Astrocyte (in vitro differentiated cells and primary cell): ENCODE results near the gene ARHGAP44. TPM values are rescaled to one million over a fixed set of nuclear protein-coding genes. Genes with fewer than 3 reads are reported as not detected.

ENCODE experiments used
- DNase-seq: peaks from one replicate; pipeline ENCODE4 v3.0.0-alpha.2; 2010; ENCODE audit warnings: low read depth
- FAIRE-seq: peaks from 2 replicates; lab custom pipeline; 2011; peaks lifted over from hg19 to GRCh38; lab: Jason Lieb, UNC
- H2AFZ ChIP-seq: 2 replicates; pipeline ENCODE4 v1.6.0; 2012; ENCODE audit warnings: low read depth, low read length, inconsistent platforms
- H3K27ac ChIP-seq: 2 replicates; pipeline ENCODE4 v1.5.1; 2011; ENCODE audit warnings: low read depth, low read length, inconsistent platforms
- H3K27me3 ChIP-seq: 2 replicates; pipeline ENCODE4 v1.6.0; 2011; ENCODE audit warnings: low read length, inconsistent platforms; ENCODE audit not compliant: insufficient read depth
- H3K36me3 ChIP-seq: 2 replicates; pipeline ENCODE4 v1.5.1; 2011; ENCODE audit warnings: low read length, inconsistent platforms; ENCODE audit not compliant: insufficient read depth
- H3K4me1 ChIP-seq: 2 replicates; pipeline ENCODE4 v1.5.1; 2011; ENCODE audit warnings: low read length, inconsistent platforms; ENCODE audit not compliant: insufficient read depth
- H3K4me2 ChIP-seq: 2 replicates; pipeline ENCODE4 v1.6.0; 2012; ENCODE audit warnings: low read length, inconsistent platforms
- H3K4me3 ChIP-seq: 2 replicates; pipeline ENCODE4 v1.5.1; 2011; ENCODE audit warnings: low read depth, mild to moderate bottlenecking, low read length, inconsistent platforms; ENCODE audit not compliant: insufficient read depth
- H3K79me2 ChIP-seq: 2 replicates; pipeline ENCODE4 v1.6.0; 2012; ENCODE audit warnings: mild to moderate bottlenecking, low read length, inconsistent platforms; ENCODE audit not compliant: insufficient read depth
- H3K9ac ChIP-seq: 2 replicates; pipeline ENCODE4 v1.6.0; 2012; ENCODE audit warnings: mild to moderate bottlenecking, low read length, inconsistent platforms
- H3K9me3 ChIP-seq: 2 replicates; pipeline ENCODE4 v1.5.1; 2012; ENCODE audit warnings: low read depth, mild to moderate bottlenecking, low read length, inconsistent platforms; ENCODE audit not compliant: insufficient read depth
- H4K20me1 ChIP-seq: 2 replicates; pipeline ENCODE4 v1.6.0; 2012; ENCODE audit warnings: low read length, inconsistent platforms; ENCODE audit not compliant: insufficient read depth
- H3K27ac Mint-ChIP-seq: one replicate; pipeline ENCODE4 v1.8.0; 2021; ENCODE audit warnings: mild to moderate bottlenecking, mixed read lengths; ENCODE audit not compliant: unreplicated experiment
- H3K27me3 Mint-ChIP-seq: one replicate; pipeline ENCODE4 v1.8.0; 2021; ENCODE audit warnings: low read depth, mixed read lengths; ENCODE audit not compliant: unreplicated experiment
- H3K36me3 Mint-ChIP-seq: one replicate; pipeline ENCODE4 v1.8.0; 2021; ENCODE audit warnings: low read depth, mixed read lengths; ENCODE audit not compliant: unreplicated experiment
- H3K4me1 Mint-ChIP-seq: one replicate; pipeline ENCODE4 v1.8.0; 2021; ENCODE audit warnings: low read depth, mixed read lengths; ENCODE audit not compliant: unreplicated experiment
- H3K4me3 Mint-ChIP-seq: one replicate; pipeline ENCODE4 v1.8.0; 2021; ENCODE audit warnings: mild to moderate bottlenecking, moderate library complexity, mixed read lengths; ENCODE audit not compliant: unreplicated experiment
- H3K9me3 Mint-ChIP-seq: one replicate; pipeline ENCODE4 v1.8.0; 2021; ENCODE audit warnings: mild to moderate bottlenecking, mixed read lengths; ENCODE audit not compliant: unreplicated experiment
- CTCF ChIP-seq: IDR thresholded peaks from 2 replicates; pipeline ENCODE4 v1.5.1; 2011; ENCODE audit warnings: low read depth, mild to moderate bottlenecking, inconsistent platforms, low read length, moderate library complexity; ENCODE audit not compliant: insufficient read depth
- EZH2 ChIP-seq: IDR thresholded peaks from 2 replicates; pipeline ENCODE4 v1.6.1; 2012; ENCODE audit warnings: mild to moderate bottlenecking, low read length, inconsistent platforms; ENCODE audit not compliant: insufficient read depth
- total RNA-seq: library from RNA; stranded (reverse); gene quantifications from 2 replicates; pipeline ENCODE4 v1.2.1, GENCODE V29; 2021

Gene ARHGAP44
- total RNA-seq, 1 donor from 2014 or later, result 3.0 TPM

GRCh38 chr17:12963505-12963904 is 174.2 kb downstream of the ARHGAP44 start:
- no peak for TF ChIP-seq EZH2
- TF ChIP-seq CTCF, result no peak
- no peaks in the 10 kb centered on the region for H3K36me3 Mint-ChIP-seq
- Histone ChIP-seq H2AFZ (no peak overlapping the region), H3K4me1 (no peaks in the 10 kb centered on the region), H3K9ac (no peak overlapping the region), H3K4me3 (no peak overlapping the region), H3K4me2 (no peak overlapping the region), H3K36me3 (no peaks in the 10 kb centered on the region), H4K20me1 (no peaks in the 10 kb centered on the region), H3K27ac (no peak overlapping the region), H3K9me3 (no peaks in the 10 kb centered on the region), H3K27me3 (no peaks in the 10 kb centered on the region), H3K79me2 (no peaks in the 10 kb centered on the region)
- no peaks in the 10 kb centered on the region for H3K9me3 Mint-ChIP-seq
- FAIRE-seq (no peak), DNase-seq (no peak)
- no peaks in the 10 kb centered on the region for H3K27me3 Mint-ChIP-seq
- H3K4me3 Mint-ChIP-seq, result no peak overlapping the region
- H3K27ac Mint-ChIP-seq, result no peak overlapping the region
- no peaks in the 10 kb centered on the region for H3K4me1 Mint-ChIP-seq

GRCh38 chr17:12964162-12964561 is 174.9 kb downstream of the ARHGAP44 start:
- no peak for FAIRE-seq
- Histone ChIP-seq H3K9me3 (no peaks in the 10 kb centered on the region), H3K9ac (no peak overlapping the region), H3K36me3 (no peaks in the 10 kb centered on the region), H3K4me1 (no peaks in the 10 kb centered on the region), H3K4me3 (no peak overlapping the region), H3K4me2 (no peak overlapping the region), H3K27ac (no peak overlapping the region), H2AFZ (no peak overlapping the region), H3K27me3 (no peaks in the 10 kb centered on the region), H3K79me2 (no peaks in the 10 kb centered on the region), H4K20me1 (no peaks in the 10 kb centered on the region)
- no peak for DNase-seq
- Mint-ChIP-seq H3K27ac (no peak overlapping the region), H3K4me1 (no peaks in the 10 kb centered on the region), H3K27me3 (no peaks in the 10 kb centered on the region), H3K36me3 (no peaks in the 10 kb centered on the region), H3K4me3 (no peak overlapping the region), H3K9me3 (no peaks in the 10 kb centered on the region)
- TF ChIP-seq EZH2 (no peak), CTCF (no peak)

GRCh38 chr17:12964840-12965239 is 175.5 kb downstream of the ARHGAP44 start:
- H3K4me3 ChIP-seq, result no peak overlapping the region
- no peaks in the 10 kb centered on the region for H4K20me1 ChIP-seq
- no peaks in the 10 kb centered on the region for H3K36me3 ChIP-seq
- H3K4me2 ChIP-seq, result no peak overlapping the region
- no peak for DNase-seq
- H3K4me3 Mint-ChIP-seq, result no peak overlapping the region
- H3K9ac ChIP-seq, result no peak overlapping the region
- no peaks in the 10 kb centered on the region for H3K9me3 ChIP-seq
- H3K27ac Mint-ChIP-seq, result no peak overlapping the region
- no peak overlapping the region for H2AFZ ChIP-seq
- no peaks in the 10 kb centered on the region for H3K79me2 ChIP-seq
- TF ChIP-seq CTCF (no peak), EZH2 (no peak)
- H3K27me3 Mint-ChIP-seq, result no peaks in the 10 kb centered on the region
- no peak for FAIRE-seq
- no peak overlapping the region for H3K27ac ChIP-seq
- H3K9me3 Mint-ChIP-seq, result no peaks in the 10 kb centered on the region
- no peaks in the 10 kb centered on the region for H3K4me1 ChIP-seq
- no peaks in the 10 kb centered on the region for H3K4me1 Mint-ChIP-seq
- H3K27me3 ChIP-seq, result no peaks in the 10 kb centered on the region
- H3K36me3 Mint-ChIP-seq, result no peaks in the 10 kb centered on the region
